Measurements from ENCODE around the gene PPP1R12B. TPM values are rescaled to one million over a fixed set of nuclear protein-coding genes. Genes with fewer than 3 reads are reported as not detected.
"Not testable (repeated sequence)": the region's sequence is repeated elsewhere in the genome, so short reads cannot be mapped to it uniquely, and the experiment has no call there.

Gene PPP1R12B
- polyA plus RNA-seq, 1 experiment, result 38.6 TPM

DNA sequence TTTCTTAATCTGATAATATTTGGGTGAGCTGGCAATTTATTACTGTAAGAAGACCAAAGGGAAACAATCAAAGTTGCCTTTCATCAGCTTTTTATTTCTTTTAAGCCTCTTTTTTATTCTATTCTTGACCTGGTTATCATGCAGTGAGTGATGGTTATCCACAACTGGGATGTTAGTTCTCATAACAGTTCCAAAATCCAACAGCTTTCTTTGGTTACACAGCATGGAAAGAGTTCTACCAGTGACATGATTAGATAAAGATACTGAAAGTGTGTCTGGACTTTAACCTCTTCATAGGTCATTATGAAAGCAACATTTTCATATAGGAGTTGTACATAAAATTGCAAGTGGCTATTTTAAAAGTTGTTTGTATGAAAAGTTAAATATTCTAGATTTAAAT lies 198.7 kb downstream of the PPP1R12B start:
- ChIA-PET POLR2A (no interaction called here), CTCF (interaction anchor here (0.6 kb wide), 1 partner anchor 15 kb away, joined by 3 read pairs; no protein-coding TSS in a partner anchor)
- H3K27me3 ChIP-seq (ENCODE audit: control insufficient read depth, insufficient read depth, low read length), result no peaks in the 10 kb centered on the region
- no peak overlapping the region for H3K4me3 ChIP-seq (ENCODE audit: low read depth, low read length)
- DNase-seq (ENCODE audit: low read depth, low spot score), result no peak
- TF ChIP-seq, protein P1, sequence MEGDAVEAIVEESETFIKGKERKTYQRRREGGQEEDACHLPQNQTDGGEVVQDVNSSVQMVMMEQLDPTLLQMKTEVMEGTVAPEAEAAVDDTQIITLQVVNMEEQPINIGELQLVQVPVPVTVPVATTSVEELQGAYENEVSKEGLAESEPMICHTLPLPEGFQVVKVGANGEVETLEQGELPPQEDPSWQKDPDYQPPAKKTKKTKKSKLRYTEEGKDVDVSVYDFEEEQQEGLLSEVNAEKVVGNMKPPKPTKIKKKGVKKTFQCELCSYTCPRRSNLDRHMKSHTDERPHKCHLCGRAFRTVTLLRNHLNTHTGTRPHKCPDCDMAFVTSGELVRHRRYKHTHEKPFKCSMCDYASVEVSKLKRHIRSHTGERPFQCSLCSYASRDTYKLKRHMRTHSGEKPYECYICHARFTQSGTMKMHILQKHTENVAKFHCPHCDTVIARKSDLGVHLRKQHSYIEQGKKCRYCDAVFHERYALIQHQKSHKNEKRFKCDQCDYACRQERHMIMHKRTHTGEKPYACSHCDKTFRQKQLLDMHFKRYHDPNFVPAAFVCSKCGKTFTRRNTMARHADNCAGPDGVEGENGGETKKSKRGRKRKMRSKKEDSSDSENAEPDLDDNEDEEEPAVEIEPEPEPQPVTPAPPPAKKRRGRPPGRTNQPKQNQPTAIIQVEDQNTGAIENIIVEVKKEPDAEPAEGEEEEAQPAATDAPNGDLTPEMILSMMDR (IDR thresholded peaks at IDR 0.05; ENCODE audit: low read depth, low read length), result no peak
- no peak overlapping the region for H3K27ac ChIP-seq (ENCODE audit: low read depth, low read length)
- no peaks in the 10 kb centered on the region for H3K9me3 ChIP-seq (ENCODE audit: control insufficient read depth, insufficient read depth, low read length)

DNA sequence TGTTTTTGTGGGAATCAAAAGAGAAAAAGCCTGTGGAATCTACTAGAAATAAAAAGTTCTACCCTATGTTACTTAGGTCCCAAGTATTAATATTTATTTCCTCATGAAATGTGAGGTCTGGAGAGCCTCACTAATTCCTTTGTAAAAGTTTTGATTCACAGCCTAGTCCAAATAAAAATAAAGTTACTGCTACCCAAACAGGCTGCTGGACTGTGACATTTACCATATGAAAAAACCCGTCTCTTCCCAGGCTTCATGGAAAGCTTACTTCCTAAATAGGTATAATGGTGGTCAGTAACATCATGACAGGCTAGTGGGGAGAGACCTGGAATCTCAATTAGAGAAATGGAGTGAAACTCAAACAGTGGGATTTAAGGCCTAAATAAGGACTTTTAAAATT lies 201.6 kb downstream of the PPP1R12B start:
- DNase-seq (ENCODE audit: low read depth, low spot score); POLR2A ChIA-PET: not testable (repeated sequence)
- CTCF ChIA-PET, result interaction anchor here (1.6 kb wide), 1 partner anchor 50 kb away, joined by 4 read pairs; no protein-coding TSS in a partner anchor

DNA sequence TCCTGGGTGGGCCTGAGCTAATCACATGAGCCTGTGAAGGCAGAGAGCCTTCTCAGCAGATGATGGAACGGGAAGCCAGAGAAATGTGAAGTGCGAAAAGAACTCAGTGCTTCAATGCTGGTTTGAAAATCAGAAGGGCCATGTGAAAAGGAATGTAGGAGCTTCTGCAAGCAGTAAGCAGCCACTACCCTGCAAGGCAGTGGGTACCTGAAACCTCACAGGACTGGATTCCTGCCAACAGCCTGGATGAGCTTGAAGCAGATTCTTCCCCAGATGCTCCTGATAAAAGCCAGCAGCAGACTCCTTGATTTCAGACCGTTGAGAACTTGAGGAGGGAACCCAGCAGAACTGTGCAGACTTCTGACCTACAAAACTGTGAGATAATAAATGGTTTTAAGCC lies 203.2 kb downstream of the PPP1R12B start:
- Histone ChIP-seq H3K27ac (ENCODE audit: low read depth, low read length) (no peak overlapping the region), H3K9me3 (ENCODE audit: control insufficient read depth, insufficient read depth, low read length) (no peaks in the 10 kb centered on the region), H3K27me3 (ENCODE audit: control insufficient read depth, insufficient read depth, low read length) (no peaks in the 10 kb centered on the region), H3K4me3 (ENCODE audit: low read depth, low read length) (no peak overlapping the region)
- no peak for DNase-seq (ENCODE audit: low read depth, low spot score)
- CTCF ChIA-PET, result interaction anchor here (0.9 kb wide), 2 partner anchors 21 to 26 kb away, joined by 3 read pairs; no protein-coding TSS in a partner anchor
- POLR2A ChIA-PET, result no interaction called here
- TF ChIP-seq, protein P1 (IDR thresholded peaks at IDR 0.05; ENCODE audit: low read depth, low read length), result no peak

More for the DNA sequence above, 201.6 kb downstream of the PPP1R12B start:
- not testable (repeated sequence) for H3K4me3 ChIP-seq (ENCODE audit: low read depth, low read length); H3K9me3 ChIP-seq (ENCODE audit: control insufficient read depth, insufficient read depth, low read length); H3K27me3 ChIP-seq (ENCODE audit: control insufficient read depth, insufficient read depth, low read length); H3K27ac ChIP-seq (ENCODE audit: low read depth, low read length)

DNA sequence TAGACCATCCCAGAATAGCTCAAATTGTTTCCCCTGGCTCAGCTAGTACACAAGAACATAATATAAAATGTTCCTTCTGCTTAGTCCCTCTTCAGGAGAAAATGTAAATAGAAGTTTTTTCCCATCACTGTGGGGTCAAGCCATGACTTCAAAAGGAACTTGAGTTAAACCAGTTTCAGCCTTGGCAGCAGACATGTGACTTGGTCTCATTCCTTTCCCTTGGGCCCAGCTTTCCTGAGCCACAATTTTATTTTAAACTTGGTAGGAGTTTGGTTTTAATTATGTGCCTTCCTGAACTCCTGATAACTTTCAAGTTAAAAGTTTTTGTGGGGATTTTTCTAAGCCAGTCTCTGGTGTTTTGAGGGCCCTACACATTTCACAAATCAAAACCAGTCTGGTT lies 204.1 kb downstream of the PPP1R12B start:
- POLR2A ChIA-PET; H3K27me3 ChIP-seq (ENCODE audit: control insufficient read depth, insufficient read depth, low read length); DNase-seq (ENCODE audit: low read depth, low spot score); H3K9me3 ChIP-seq (ENCODE audit: control insufficient read depth, insufficient read depth, low read length); CTCF ChIA-PET; H3K4me3 ChIP-seq (ENCODE audit: low read depth, low read length); H3K27ac ChIP-seq (ENCODE audit: low read depth, low read length): not testable (repeated sequence)

DNA sequence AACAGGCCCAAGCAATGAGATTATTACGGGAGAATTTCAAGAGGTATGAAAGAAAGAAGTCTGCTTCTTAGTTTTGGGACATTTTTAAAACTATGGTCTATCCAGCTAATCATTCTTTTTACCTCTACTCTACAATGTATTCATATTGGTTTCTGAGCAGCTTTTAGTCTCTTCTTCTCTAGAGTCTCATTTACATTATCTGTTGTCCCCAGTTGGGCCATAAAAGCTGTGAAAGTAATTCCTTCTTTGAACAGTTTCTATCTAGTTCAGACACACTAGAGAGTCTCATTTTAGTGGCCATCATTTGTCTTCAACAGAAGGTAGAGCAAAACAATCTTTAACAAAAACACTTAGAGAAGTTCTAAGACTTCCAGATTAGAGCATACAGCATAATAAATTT lies 204.6 kb downstream of the PPP1R12B start:
- DNase-seq (ENCODE audit: low read depth, low spot score); CTCF ChIA-PET; H3K27me3 ChIP-seq (ENCODE audit: control insufficient read depth, insufficient read depth, low read length); H3K4me3 ChIP-seq (ENCODE audit: low read depth, low read length); H3K27ac ChIP-seq (ENCODE audit: low read depth, low read length); H3K9me3 ChIP-seq (ENCODE audit: control insufficient read depth, insufficient read depth, low read length); POLR2A ChIA-PET: not testable (repeated sequence)

DNA sequence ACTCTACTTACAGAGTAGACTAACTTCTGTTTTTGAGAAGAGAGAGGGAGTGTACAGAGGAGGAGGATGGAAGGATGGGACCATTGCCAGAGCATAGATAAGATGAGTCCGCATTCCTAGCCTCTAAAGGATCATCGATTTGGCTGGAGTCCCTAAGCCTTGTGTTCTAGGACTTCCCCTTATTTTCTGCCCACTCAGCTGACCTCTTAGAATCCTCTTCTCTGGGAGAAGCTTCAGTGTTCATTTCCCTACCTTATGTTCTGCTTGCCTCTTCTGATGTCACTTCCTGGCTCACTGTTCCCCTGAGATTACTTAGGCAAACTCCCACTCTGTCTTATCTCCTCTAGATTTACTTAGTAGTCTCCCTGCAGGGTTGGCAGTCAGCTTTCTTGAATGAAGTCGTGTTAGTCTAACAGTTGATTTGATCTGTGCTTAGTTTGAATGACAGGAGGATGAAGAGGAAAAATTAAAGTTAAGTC lies 205.1 kb downstream of the PPP1R12B start:
- TF ChIP-seq, protein P1 (IDR thresholded peaks at IDR 0.05; ENCODE audit: low read depth, low read length), result no peak
- Histone ChIP-seq H3K9me3 (ENCODE audit: control insufficient read depth, insufficient read depth, low read length) (no peaks in the 10 kb centered on the region), H3K27me3 (ENCODE audit: control insufficient read depth, insufficient read depth, low read length) (no peaks in the 10 kb centered on the region), H3K4me3 (ENCODE audit: low read depth, low read length) (no peak overlapping the region), H3K27ac (ENCODE audit: low read depth, low read length) (no peak overlapping the region)
- ChIA-PET POLR2A (no interaction called here), CTCF (no interaction called here)
- no peak for DNase-seq (ENCODE audit: low read depth, low spot score)

DNA sequence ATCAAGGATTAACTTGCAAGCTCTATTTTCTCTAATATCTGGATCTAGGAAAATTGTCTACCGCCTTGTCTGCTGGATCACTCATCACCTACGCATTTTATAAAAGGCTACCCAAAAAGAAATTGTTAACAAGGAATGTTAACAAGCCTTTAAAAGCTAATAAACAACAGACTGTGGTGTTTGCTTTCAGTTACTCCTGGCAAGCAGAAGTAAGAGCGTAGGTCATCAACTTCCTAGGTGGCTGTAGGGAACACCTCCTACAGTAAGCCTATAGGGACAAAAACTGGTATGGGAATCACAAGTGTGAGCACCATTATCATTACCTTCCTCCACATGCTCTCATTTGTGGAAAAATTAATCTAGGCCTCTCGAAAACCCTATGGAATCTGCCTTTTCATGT lies 206.1 kb downstream of the PPP1R12B start:
- not testable (repeated sequence) for H3K27me3 ChIP-seq (ENCODE audit: control insufficient read depth, insufficient read depth, low read length); H3K9me3 ChIP-seq (ENCODE audit: control insufficient read depth, insufficient read depth, low read length); H3K4me3 ChIP-seq (ENCODE audit: low read depth, low read length); H3K27ac ChIP-seq (ENCODE audit: low read depth, low read length); DNase-seq (ENCODE audit: low read depth, low spot score)
- CTCF ChIA-PET, result interaction anchor here (0.7 kb wide), 2 partner anchors 17 to 54 kb away, joined by 3 to 4 read pairs; no protein-coding TSS in a partner anchor
- POLR2A ChIA-PET, result interaction anchor here (0.7 kb wide), 1 partner anchor 170 kb away, joined by 8 read pairs; no protein-coding TSS in a partner anchor

DNA sequence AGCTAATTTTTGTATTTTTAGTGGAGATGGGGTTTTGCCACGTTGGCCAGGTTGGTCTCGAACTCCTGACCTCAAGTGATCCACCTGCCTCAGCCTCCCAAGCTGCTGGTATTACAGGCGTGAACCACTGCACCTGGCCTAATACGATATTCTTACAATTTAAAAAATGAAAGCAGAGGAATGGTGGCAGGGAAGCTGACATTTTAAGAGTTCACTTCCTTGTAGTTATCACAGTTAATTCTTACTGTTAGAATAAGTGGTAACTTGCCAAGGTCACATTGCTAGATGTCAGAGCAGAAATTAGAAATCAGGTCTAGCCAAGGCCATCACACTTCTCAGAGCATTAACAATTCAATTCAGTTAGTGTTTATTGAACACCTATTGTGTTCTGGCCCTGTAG lies 207.5 kb downstream of the PPP1R12B start:
- H3K4me3 ChIP-seq (ENCODE audit: low read depth, low read length); H3K27me3 ChIP-seq (ENCODE audit: control insufficient read depth, insufficient read depth, low read length); H3K9me3 ChIP-seq (ENCODE audit: control insufficient read depth, insufficient read depth, low read length); DNase-seq (ENCODE audit: low read depth, low spot score); CTCF ChIA-PET; H3K27ac ChIP-seq (ENCODE audit: low read depth, low read length); POLR2A ChIA-PET: not testable (repeated sequence)

DNA sequence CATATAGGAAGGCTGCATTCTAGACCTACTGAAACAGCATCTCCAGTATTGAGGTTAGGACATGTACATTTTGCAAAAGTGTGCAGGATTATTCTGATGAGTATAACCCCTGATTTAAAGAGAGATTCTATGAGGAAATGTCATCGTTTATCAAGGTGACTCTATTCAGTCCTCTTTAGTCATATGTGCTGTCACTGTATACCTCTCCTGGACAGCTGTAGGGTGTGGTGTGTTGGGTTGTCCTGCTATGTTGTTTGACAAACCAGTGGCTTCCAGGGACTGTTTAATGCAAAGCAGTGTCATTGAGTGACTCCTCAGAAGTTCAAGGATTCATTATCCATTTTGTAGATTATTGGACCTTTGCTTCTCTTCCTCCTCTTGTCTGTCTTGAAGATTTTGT lies 209.2 kb downstream of the PPP1R12B start:
- H3K27ac ChIP-seq (ENCODE audit: low read depth, low read length); POLR2A ChIA-PET; H3K9me3 ChIP-seq (ENCODE audit: control insufficient read depth, insufficient read depth, low read length); H3K27me3 ChIP-seq (ENCODE audit: control insufficient read depth, insufficient read depth, low read length); H3K4me3 ChIP-seq (ENCODE audit: low read depth, low read length); DNase-seq (ENCODE audit: low read depth, low spot score): not testable (repeated sequence)
- CTCF ChIA-PET, result interaction anchor here (2.2 kb wide), 1 partner anchor 14 kb away, joined by 10 read pairs; no protein-coding TSS in a partner anchor

All from AG04450 (cell line).